ENCODE results near the gene ATP2B2. TPM values are rescaled to one million over a fixed set of nuclear protein-coding genes. Genes with fewer than 3 reads are reported as not detected.

Gene ATP2B2
- total and polyA plus RNA-seq, 10 of the 15 experiments (the other 5 are each of a cell fraction or from before 2014, with no cell fraction given), result 0.04 TPM; not detected in 9

GRCh38 chr3:10292505-10293419 lies 212.6 kb downstream of the ATP2B2 start, which contains the start of gene GHRL (continued):
- no peak for TF ChIP-seq SUPT20H (IDR thresholded peaks at IDR 0.05; ENCODE audit: borderline replicate concordance, control insufficient read depth, low read depth, low read length)
- TF ChIP-seq, protein P1, sequence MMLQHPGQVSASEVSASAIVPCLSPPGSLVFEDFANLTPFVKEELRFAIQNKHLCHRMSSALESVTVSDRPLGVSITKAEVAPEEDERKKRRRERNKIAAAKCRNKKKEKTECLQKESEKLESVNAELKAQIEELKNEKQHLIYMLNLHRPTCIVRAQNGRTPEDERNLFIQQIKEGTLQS (IDR thresholded peaks at IDR 0.05; ENCODE audit: borderline replicate concordance, extremely low read depth, low read depth, low read length), result no peak
- no peak for TF ChIP-seq PAX8 (IDR thresholded peaks at IDR 0.05)
- no peak for TF ChIP-seq RAD21 (IDR thresholded peaks at IDR 0.05; ENCODE audit: insufficient read depth, low read depth, low read length)
- no peak for TF ChIP-seq BMI1 (IDR thresholded peaks at IDR 0.05; ENCODE audit: borderline replicate concordance)
- TF ChIP-seq ZNF207 (IDR thresholded peaks at IDR 0.05; ENCODE audit: borderline replicate concordance), result no peak
- no peak for TF ChIP-seq NR2F1 (conservative IDR thresholded peaks at IDR 0.05)
- no peak for TF ChIP-seq WRNIP1 (IDR thresholded peaks at IDR 0.05; ENCODE audit: borderline replicate concordance, low read depth, low read length)
- no peak for TF ChIP-seq USF1 (IDR thresholded peaks at IDR 0.05; ENCODE audit: borderline replicate concordance, extremely low read length, insufficient read depth, low read depth, low read length)
- TF ChIP-seq RUNX3 (IDR thresholded peaks at IDR 0.05; ENCODE audit: low read length), result peak; percentile 97
- TF ChIP-seq PML (IDR thresholded peaks at IDR 0.05; ENCODE audit: low read length), result peak; percentile 76
- no peak for TF ChIP-seq SMARCA5 (IDR thresholded peaks at IDR 0.05)
- no peak for TF ChIP-seq YBX1 (IDR thresholded peaks at IDR 0.05)
- TF ChIP-seq ZNF24 (IDR thresholded peaks at IDR 0.05), result no peak
- TF ChIP-seq POLR2A (IDR thresholded peaks at IDR 0.05; ENCODE audit: low read depth, low read length), result peak; percentile 56
- TF ChIP-seq BRCA1 (IDR thresholded peaks at IDR 0.05; ENCODE audit: low read depth, low read length), result no peak
- TF ChIP-seq KLF5 (IDR thresholded peaks at IDR 0.05; ENCODE audit: partially characterized antibody), result peak; percentile 49
